NCI-H446 (cell line): ENCODE results near the gene ADCK1.
A peak's percentile ranks its signal among the peaks of the same experiment; 100 is the strongest.
"Not testable (repeated sequence)": the region's sequence is repeated elsewhere in the genome, so short reads cannot be mapped to it uniquely, and the experiment has no call there.

Experiments used
- DNase-seq, 2 experiments: peaks; one replicate each; lab custom pipeline; 2025; lab: John Stamatoyannopoulos, UW

The ADCK1 gene

GRCh38 chr14:77812028-77812427 lies 12.1 kb downstream of the ADCK1 start:
- DNase-seq: no peak

- not testable (repeated sequence) for DNase-seq
Observed at GRCh38 chr14:77812682-77813081, 12.8 kb downstream of the ADCK1 start.

GRCh38 chr14:77822307-77822706 lies 22.4 kb downstream of the ADCK1 start:
- no peak for DNase-seq

- DNase-seq: no peak
Observed at GRCh38 chr14:77822741-77823140, 22.8 kb downstream of the ADCK1 start.

GRCh38 chr14:77823378-77823777 lies 23.5 kb downstream of the ADCK1 start:
- no peak for DNase-seq

GRCh38 chr14:77825895-77826519 lies 26.1 kb downstream of the ADCK1 start:
- DNase-seq: no peak

GRCh38 chr14:77830692-77831091 lies 30.8 kb downstream of the ADCK1 start:
- no peak for DNase-seq

GRCh38 chr14:77832297-77832696 lies 32.4 kb downstream of the ADCK1 start:
- no peak for DNase-seq

- DNase-seq: no peak
Observed at GRCh38 chr14:77837926-77838325, 38.0 kb downstream of the ADCK1 start.

- no peak for DNase-seq
Observed at GRCh38 chr14:77838831-77839511, 39.1 kb downstream of the ADCK1 start.

GRCh38 chr14:77843195-77843594 lies 43.3 kb downstream of the ADCK1 start:
- peak; percentile 25 to 57 for DNase-seq

- peak in 1 of 2 experiments; percentile 27 for DNase-seq
Observed at GRCh38 chr14:77843651-77844050, 43.7 kb downstream of the ADCK1 start.

- no peak for DNase-seq
Observed at GRCh38 chr14:77844802-77845201, 44.9 kb downstream of the ADCK1 start.

- DNase-seq: no peak
Observed at GRCh38 chr14:77848031-77848430, 48.1 kb downstream of the ADCK1 start.

- no peak for DNase-seq
Observed at GRCh38 chr14:77849711-77850110, 49.8 kb downstream of the ADCK1 start.

GRCh38 chr14:77853919-77854318 lies 54.0 kb downstream of the ADCK1 start:
- DNase-seq: no peak

- DNase-seq: no peak
Observed at GRCh38 chr14:77856941-77857340, 57.0 kb downstream of the ADCK1 start.

GRCh38 chr14:77859934-77860570 lies 60.1 kb downstream of the ADCK1 start:
- no peak for DNase-seq

GRCh38 chr14:77861201-77861600 lies 61.3 kb downstream of the ADCK1 start:
- no peak for DNase-seq

GRCh38 chr14:77862154-77862786 lies 62.4 kb downstream of the ADCK1 start:
- DNase-seq: peak; percentile 55 to 57

GRCh38 chr14:77864085-77864484 lies 64.2 kb downstream of the ADCK1 start:
- DNase-seq: no peak

- no peak for DNase-seq
Observed at GRCh38 chr14:77864580-77864979, 64.7 kb downstream of the ADCK1 start.

- DNase-seq: no peak
Observed at GRCh38 chr14:77865455-77865854, 65.5 kb downstream of the ADCK1 start.
